ENCODE results near the gene CASKIN2.
"Not testable (repeated sequence)": the region's sequence is repeated elsewhere in the genome, so short reads cannot be mapped to it uniquely, and the experiment has no call there.

CASKIN2 gene

DNA sequence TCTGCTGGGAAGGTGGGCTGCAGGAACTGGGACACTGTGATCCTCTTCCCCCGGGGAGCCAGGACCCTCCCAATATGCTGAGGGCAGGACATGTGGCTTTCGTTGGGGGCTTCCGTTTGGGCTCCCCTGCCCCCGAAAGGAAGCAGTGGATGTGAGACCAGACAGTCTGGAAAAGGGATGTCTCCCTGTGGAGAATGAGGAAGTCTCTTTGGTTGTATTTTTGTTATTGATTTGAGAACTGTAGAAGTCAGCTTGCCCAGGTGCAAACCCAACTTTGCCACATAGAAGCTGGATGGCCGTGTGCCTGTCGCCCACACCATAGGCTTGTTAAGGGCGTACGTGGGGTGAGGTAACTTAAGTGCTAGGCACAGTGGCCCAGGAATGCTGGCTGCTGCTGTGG, 28.9 kb upstream of the CASKIN2 start:
- no peak for DNase-seq

DNA sequence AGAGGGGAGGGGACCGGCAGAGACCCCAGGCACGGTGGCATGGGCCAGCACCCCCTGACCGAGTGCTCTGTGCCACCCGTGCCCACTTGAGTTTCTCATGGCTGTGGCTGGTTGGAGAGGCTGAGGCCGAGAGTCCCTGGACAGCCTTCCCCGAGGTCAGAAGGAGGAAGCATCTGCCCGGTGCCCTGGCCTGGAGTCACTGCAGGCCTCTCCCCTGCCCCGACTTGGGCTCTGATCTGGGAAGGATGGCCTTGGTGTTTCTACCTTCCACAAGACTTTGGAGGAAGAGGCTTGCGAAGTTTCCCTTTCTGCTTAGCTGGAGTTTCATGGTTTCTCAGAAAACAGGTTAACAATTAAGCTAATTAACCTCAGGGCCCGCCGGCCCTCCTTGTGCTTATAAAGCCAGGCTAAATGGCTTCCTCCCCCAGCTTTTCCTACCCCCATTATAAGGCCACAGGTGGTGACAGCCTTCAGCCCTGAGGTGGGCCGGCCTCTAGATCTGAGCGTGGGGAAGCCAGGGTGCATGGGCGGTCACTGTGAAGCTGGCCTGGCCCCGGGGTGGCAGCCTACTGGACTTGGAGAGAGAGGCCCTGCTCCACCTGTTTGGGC, 27.5 kb upstream of the CASKIN2 start:
- no peak for DNase-seq

DNA sequence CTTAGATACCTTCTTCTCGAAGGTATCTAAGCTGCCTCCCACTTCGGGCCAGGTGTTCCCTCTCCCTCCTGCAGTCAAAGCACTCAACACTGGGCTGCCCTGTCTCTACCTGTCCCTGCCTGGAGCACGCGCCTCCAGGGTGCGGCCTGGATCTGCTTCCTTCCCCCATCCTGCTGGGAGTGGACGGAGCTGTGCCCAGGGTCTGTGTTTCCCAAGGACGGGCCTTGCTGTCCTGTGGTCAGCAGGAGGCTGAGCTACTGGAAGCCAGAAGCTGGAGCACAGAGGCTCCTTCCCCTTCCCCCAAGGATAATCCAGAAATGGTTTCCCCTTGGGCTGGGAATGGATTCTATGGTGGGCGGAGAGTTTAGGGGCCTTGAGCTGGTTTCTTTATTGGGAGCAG, 26.9 kb upstream of the CASKIN2 start:
- no peak for DNase-seq

DNA sequence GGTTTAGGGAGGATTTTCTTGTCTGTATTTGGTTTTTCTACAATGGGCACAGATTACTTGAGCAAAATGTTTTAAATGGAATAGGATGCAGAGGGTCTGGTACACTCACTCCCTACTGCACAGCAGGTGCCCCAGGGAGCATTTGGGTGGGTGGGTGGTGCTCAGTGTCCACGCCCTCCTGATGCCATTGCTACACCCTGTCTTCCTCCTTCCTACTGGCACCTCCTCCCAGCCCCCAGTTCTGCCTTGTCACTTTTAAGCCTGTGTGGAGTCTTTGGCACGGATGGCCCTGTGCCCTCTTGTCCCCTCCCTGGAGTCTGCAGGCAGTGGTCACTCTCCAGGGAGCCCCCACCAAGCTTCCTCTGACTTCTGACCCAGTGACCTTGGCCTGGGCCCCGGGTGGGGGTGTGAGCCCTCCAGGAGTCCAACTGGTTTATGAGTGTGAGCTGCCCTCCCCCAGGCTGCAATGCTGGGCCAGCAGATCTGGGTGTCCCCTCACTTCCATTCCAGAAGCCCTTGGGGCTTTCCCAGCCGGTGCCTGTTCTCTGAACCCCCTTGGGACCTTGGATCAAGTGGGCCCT, 25.7 kb upstream of the CASKIN2 start:
- DNase-seq: no peak

DNA sequence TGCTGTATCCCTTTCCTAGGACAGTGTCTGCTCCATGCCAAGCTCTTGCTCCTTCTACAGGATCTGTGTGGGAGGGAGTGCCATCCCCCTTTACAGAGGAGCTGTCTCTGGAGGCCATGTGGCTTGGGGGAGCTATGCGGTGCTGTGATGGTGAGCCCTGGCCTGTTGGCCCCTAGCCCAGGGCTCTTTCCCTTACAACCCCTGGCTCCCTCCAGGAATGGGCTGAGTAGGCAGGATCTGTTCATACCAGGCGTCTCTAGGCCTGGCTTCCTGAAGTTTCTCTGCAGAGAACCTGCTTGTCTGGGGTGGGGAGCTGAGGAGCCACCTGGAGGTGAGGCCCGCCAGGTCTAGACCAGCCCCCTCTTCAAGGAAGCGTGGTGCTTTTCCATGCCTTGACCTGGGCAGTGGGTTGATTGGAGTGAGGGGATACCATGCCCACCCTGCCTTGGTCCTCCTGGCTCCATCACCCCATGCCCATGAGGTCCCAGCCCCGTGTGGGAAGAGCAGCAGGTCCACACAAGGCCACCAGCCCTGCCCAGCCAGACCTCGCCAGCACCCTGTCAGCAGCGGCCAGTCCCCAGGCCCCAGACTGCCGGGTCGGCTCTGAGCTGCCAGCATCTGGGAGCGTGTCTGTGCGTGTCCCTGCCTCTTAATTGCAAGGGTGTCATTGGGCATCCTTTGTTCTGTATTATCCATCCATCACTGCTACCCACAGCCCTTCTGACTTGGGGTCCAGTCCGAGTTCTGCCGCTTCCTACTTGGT, 24.8 kb upstream of the CASKIN2 start:
- DNase-seq: no peak

DNA sequence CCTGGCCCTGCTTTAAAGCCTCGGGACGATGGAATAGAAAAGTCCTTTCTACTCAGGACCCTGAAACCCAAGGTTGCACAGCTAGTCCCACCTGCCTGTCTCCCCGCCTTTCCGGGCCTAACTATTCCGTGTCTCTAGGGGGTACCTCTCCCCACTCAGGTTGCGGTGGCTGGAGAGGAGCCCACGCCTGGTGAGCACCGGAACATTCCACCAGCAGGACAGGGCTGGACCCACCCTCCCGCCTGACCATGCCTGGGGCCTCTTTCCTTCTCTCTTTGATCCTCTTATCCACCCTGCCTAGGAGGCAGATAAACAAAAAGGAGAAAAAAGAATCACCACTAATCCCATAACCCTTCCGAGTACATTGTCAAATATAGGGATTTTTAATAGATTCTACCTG, 21.0 kb upstream of the CASKIN2 start:
- no peak for DNase-seq

DNA sequence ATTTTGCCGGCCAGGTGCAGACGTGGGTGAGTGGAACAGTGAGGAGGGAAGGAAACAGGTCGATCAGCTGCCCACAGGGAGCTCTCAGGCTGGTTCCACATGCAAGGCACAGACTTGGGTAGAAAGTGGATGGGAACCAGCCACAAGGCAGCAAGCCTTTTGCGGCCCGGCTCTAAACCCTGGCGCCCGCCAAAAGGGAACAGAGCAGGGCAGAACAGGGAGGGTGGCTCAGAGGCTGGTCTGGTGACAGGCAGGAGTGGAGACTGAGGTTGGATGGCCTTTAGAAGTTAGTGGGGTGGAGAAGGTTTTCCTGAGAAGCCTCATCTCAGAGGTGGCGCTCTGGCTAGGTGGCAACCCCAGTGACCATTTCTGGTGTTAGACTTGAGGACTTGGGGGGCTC, 20.5 kb upstream of the CASKIN2 start:
- no peak for DNase-seq

DNA sequence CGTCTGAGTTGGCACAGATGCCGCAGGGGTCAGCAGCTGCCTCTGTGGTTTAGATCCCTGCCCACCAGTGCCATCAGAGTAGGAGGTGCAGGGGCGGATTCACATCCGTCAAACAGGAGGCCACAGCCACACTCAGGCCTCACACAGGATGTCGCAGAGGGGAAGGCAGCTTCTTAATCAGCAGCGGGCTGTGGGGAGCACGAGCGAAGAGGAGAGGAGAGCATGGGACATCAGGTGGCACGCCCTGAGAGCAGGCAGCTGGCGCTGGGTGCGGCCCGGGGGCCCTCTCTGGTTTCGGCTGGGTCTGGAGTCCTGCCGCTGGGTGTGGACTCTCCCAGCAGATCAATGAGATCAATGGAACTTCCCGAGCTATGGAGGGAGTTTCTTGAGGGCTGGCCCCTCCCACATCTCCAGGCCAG, 19.8 kb upstream of the CASKIN2 start:
- peak; percentile 75 for DNase-seq

DNA sequence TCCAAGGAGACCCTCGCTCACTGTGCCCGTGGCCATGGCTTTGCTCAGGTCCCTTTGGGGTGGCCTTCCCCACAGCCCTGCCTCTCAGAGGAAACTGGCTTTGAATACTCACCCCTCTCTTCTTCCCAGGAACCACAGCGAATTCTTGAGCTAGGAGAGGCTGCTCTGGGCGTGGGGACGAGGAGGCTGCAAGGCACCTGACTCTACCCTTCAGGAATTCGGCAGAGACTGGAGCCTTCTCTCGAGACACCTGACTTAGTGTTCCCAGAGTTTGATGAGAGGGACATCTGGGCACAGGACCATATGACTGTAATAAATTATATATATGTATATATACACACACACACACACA, 16.4 kb upstream of the CASKIN2 start:
- no peak for DNase-seq

DNA sequence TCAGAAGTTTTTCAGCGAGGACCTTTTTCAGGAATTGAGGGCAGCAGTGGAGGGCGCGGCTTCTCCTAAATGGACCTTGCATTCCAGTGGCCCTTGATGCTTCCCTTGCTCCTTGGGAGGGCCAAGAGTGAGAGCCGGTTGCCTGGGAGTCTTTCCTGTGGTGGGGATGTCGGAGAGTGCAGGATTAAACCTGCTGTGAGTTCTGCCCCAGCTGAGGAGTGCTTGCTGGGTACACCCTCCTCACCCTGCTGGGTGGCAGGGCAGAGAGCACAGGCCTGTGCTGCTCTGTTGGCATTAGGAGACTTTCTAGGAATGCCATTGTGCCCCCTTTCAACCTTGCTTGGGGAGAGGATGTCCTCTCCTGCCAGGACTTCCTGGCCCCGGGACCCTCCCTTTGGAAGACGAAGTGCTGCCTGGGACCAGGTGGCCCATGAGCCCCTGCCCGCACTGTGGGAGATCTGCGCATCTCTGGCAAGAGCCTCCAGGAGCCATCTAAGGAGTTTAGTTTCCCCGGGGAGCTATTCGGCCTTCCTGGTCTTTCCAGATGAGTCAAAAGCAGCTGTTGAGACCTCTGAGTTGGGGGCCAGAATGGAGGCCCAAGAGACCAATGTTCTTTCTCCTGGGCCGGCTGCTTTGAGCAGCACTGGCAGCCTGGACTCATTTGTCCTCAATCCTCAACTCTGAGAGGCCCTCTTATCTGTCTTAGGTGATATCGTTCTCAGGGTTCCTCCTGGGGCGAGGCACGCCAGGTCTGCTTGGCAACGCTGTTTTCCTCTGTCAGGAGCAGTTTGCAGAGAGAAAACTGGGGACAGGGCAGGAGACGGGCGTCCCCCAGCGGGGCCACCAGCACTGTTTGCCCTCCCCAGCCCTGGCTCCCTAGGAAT, 15.7 kb upstream of the CASKIN2 start:
- no peak for DNase-seq

DNA sequence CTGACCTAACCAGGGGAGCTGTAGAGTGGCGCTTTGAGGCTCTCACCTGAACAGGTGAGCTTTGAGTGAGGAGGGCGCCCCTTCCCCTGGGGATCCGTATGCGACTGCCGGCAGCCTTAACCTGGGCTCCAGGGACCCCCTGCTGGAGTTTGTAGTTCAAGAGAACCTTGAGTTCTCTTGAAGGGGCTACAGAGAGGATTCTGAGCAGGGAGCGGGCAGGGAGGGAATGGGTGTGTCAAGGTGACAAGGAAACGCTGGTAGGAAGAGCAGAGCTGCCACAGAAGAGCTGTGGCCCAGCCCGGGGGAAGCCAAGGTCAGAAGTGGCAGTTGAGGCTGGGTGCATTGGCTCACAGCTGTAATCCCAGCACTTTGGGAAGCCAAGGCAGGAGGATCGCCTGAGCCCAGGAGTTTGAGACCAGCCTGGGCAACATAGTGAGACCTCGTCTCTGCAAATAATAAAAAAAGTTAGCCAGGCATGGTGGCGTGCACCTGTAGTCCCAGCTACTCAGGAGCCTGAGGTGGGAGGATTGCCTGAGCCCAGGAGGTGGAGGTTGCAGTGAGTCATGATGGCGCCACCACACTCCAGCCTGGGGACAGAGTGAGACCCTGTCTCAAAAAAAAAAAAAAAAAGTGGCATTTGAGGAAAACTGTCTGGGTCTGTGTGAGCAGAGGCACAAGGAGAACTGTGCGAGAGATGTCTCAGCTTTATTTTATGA, 11.4 kb upstream of the CASKIN2 start:
- DNase-seq: no peak

DNA sequence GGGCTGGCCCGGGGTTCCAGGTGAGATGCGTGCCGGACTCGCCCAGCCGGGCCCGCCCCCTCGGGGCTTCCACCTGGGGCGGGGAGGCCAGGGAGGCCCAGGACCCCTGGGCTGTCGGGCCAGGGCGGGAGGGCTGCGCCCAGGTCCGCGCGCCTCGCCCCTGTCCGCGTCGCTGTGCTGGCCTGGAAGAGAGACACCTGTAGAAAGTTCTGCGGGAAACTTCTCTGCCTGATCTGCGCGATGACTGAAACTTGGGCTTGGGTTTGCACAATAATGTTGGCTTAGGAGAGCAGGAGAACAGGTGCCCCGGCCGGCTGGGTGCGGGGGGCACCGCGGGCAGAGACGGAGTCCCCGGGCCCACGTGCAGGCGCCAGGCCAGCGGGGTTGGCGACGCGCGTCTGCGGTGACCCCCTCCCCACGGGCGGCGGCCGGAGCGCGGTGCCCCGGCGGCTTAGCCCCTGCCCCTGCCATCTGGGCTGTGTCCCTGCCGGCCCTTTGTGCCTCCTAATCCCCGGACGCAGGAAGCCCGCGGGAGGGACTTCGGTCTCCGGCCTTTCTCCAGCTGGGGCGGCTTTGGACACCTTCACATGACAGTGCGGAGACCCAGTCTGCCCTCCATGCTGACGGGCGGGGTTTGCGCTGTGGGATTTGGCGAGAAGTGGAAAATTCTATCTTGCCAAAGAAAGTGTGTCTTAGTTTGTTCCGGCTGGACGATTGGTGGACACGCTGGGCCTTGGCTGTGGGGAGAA, 10.6 kb upstream of the CASKIN2 start:
- DNase-seq: no peak

DNA sequence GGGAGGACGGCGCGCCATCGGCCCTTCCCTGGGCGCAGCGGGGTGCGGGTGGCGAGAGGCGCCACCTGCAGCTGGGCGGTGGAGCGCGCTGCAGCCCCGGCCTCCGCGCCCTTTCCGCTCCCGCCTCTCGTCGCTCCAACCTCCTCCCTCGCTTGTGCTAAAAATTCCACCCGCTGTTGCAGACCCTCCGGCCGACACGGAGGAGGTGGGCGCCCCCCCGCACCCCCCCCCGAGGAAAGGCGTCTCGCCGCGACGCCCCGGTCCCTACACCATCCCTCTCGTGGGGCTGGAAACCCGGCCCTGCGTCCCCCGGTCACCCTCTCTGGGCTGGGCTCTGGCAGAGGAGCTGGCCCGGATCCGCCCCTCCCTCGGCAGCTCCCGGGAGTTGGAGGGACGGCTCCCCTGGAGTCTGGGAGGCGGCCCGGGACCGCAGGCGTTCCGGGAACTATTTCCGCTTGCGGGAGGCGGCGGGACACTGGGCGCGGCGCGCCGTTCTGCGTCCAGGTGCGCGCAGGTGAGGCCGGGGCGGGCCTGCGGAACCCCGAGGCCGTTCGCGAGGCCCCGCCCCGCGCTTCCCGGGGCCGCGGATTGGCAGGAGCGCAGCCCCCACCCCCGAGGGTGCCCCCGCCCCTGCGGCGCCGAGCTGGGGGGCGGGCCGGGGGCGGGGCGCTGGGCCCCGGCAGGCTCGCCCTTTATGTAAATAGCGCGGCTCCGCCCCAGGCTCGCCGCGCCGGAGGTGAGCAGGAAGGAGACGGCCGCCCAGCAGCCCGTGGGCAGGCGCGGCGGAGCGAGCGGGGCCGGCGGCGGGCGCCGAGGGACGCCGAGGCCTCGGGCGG, 9.9 kb upstream of the CASKIN2 start, which contains the start of gene LLGL2:
Gene LLGL2, plus strand, starts transcription at position 728 of the 836 bp plus-strand sequence. CDS start 17,730 bp downstream, outside the sequence.
- DNase-seq: peak; percentile 78

DNA sequence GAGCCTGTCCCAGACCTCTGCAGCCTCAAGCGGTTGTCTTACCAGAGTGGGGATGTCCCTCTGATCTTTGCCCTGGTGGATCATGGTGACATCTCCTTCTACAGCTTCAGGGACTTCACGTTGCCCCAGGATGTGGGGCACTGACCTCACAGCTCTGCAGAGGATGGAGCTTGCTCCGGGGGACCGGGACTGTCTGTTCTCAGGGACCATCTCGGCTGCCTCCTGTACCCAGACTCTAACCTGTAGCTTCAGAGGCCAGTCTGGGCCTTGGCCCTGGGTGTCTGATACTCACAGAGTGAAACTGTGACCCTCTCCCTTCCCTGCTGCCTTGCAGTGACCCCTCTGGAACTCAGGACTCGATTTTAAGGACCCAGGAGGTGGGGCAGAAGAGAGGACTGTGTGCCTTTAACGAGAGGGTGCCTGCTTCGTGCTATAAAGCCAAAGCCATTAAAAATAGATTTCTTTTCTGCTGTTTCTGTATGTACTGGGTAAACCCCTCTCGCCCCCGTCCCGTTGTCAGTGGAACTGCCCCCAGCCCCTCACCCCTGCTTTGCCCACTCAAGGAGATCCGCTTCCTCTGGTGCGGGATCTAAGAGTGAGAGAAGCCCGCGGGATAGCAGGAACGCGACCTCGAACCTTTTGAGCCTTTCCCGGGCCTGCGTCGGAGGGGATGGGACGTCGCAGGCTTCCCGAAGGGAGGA, 9.1 kb upstream of the CASKIN2 start:
- no peak for DNase-seq

DNA sequence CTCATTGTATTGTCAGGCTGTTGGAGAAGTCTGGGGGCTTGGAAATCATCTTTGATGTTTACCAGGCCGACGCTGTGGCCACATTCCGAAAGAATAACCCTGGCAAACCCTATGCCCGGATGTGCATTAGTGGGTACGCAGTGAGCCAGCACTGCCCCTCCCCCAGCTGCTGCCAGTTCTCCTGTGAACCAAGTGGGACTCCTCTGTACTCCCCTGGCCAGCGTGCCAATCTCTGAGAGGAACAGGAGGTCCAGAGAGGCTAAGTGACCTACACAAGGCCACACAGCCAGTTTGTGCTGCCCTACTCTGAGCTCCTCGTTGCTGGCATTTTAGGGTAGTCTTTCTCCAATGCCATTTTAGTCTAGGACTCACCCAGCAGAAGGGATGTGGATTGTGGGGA, 8.3 kb upstream of the CASKIN2 start:
- DNase-seq: no peak

DNA sequence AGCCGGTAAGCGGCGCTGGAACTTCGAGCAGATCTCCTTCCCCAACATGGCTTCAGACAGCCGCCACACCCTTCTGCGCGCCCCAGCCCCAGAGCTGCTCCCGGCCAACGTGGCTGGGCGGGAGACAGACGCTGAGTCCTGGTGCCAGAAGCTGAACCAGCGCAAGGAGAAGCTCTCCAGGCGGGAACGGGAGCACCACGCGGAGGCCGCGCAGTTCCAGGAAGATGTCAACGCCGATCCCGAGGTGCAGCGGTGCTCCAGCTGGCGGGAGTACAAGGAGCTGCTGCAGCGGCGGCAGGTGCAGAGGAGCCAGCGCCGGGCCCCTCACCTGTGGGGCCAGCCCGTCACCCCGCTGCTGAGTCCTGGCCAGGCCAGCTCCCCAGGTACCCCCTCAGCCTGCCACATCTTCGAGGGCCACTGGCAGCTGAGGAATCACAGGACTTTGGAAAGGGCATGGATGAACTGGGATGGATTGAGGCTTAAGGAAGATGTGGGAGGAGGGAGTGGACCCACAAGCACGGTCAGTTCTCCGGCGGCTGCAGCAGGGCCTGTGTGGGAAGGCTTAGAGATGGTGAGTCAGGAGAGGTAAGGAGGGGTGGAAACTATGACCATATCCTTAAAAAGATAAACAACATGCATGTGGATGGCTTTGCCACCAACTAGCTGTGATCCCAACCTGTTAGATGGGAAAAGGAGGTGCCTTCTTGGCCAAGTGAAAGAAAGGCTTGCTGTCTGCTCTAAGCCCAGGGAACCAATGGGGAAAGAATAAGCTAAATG, 6.8 kb upstream of the CASKIN2 start:
- DNase-seq: no peak

DNA sequence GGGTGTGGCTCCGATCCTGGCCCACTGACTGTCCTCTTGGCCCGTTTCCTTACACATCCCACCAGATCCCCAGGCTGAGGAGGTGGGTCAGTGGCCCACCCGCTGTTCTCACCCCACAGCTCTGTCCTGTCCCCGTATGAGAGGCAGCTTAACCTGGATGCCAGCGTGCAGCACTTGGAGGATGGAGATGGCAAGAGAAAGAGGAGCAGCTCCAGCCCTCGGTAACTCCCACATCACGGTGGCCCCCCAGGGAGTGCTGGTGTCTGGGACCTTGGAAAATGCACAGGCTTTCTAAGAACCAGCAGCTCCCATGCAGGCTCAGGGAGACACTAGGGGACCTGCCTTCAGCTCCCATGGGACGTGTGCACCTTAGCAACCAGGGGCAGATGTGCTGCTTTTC, 6.0 kb upstream of the CASKIN2 start:
- DNase-seq: no peak

DNA sequence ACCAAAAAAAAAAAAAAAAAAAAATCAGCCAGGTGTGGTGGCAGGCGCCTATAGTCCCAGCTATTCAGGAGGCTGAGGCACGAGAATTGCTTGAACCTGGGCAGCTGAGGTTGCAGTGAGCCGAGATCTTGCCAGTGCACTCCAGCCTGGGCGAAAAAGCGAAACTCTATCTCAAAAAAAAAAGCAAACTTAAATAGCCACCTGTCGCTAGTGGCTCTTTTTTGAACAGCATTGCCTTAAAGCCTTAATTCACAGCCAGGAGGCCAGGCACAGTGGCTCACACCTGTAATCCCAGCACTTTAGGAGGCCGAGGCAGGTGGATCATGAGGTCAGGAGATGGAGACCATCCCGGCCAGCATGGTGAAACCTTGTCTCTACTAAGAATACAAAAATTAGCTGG, 5.1 kb upstream of the CASKIN2 start:
- DNase-seq: not testable (repeated sequence)

DNA sequence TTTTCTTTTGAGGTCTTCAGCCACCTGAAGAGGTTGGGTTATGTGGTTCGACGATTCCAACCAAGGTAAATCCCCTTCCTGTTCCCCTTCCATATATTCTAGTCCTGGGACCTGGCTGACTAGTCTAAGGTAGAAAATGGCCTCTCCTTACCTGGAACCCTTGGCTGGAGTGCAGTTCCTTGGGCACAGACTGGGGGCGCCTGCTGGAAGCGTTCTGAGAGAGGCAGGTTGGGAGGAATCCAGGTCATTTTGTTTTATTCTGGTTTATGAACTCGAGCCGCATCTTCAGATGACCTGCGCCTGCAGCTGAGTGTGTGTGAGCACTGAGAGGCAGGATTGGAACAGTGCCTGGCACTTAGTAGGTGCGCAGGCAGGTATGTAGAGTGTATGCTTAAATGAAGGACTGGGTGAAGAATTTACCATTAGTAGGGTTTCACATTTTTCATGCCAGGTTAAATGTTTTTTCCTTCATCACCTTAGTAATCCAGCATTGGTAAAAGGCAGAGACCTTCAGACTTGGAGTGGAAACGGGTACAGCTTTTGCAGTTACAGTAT, 3.7 kb upstream of the CASKIN2 start:
- no peak for DNase-seq
